Skeletal muscle tissue (tissue), 4 donors: ENCODE data around the gene SPAG6. TPM values are rescaled to one million over a fixed set of nuclear protein-coding genes. Genes with fewer than 3 reads are reported as not detected.
A peak's percentile ranks its signal among the peaks of the same experiment; 100 is the strongest.
"Not testable (repeated sequence)": the region's sequence is repeated elsewhere in the genome, so short reads cannot be mapped to it uniquely, and the experiment has no call there.

Experiments used
- H3K27ac ChIP-seq: one replicate; pipeline ENCODE4 v1.7.0; 2013; ENCODE audit warnings: mild to moderate bottlenecking, low read depth, low read length, inconsistent platforms
- H3K27me3 ChIP-seq, 3 donors: one replicate each; pipeline ENCODE4 v1.7.0; 2013; ENCODE audit warnings: low read length in 3 of 3; ENCODE audit not compliant: control insufficient read depth in 3 of 3, insufficient read depth in 3 of 3
- H3K36me3 ChIP-seq, 3 donors: one replicate each; pipeline ENCODE4 v1.7.0; 2013; ENCODE audit warnings: low read length in 3 of 3; ENCODE audit not compliant: control insufficient read depth in 3 of 3, insufficient read depth in 3 of 3
- H3K4me1 ChIP-seq, 3 donors: one replicate each; pipeline ENCODE4 v1.7.0; 2013; ENCODE audit warnings: low read length in 3 of 3, mild to moderate bottlenecking in 3 of 3; ENCODE audit not compliant: control insufficient read depth in 3 of 3, insufficient read depth in 3 of 3
- H3K4me3 ChIP-seq, 3 donors: one replicate each; pipeline ENCODE4 v1.7.0; 2013; ENCODE audit warnings: low read length in 3 of 3
- H3K9ac ChIP-seq, 3 donors: one replicate each; pipeline ENCODE4 v1.7.0; 2013; ENCODE audit warnings: low read length in 3 of 3, mild to moderate bottlenecking in 3 of 3, moderate library complexity in 2 of 3, low read depth in 1 of 3
- H3K9me3 ChIP-seq, 3 donors: one replicate each; pipeline ENCODE4 v1.7.0; 2013; ENCODE audit warnings: low read length in 3 of 3; ENCODE audit not compliant: control insufficient read depth in 3 of 3
- total RNA-seq: library from RNA; depleted of rRNA; stranded (reverse); fragments of >200 nt; gene quantifications from one replicate; pipeline ENCODE4 v1.2.3, GENCODE V29; 2014
- donor health status: Osteomylitis.

SPAG6 gene
- total RNA-seq: 2.6 TPM

DNA sequence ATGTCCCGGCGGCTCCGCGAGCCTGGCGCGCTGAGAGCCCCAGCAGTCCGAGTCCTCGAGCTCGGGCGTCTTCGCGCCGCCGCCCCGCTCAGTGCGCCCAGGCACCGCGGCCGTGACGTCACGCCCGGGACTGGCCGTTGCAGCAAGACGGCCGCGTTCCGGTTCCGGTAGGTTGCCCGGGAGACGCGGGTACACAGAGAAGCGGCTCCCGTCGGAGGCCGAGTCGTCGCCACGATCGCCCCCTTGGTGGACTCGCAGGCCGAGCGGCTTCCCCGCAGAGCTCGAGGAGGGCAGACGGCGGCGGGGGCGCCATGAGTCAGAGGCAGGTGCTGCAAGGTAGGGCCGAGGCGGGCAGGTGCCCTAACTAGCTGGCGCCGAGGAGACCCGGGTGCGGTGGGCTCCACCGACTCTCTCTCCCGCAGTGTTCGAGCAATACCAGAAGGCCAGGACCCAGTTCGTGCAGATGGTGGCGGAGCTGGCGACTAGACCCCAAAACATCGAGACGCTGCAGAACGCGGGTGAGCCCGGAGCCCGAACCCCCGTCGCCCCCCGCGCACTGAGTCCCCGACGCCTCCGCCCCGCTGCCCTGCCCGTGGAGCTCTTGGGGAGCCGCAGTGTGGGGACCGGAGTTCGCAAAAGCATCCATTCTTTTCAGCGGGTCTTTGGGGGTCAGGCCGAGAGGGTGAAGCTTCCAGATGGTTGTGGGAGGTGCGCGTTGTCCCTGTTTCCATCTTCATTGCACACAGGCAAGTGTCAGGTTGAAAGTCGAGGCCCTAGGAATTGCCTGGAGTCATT is at the start of gene SPAG6:
Gene SPAG6 (plus strand): TSS at position 196 of the 795 bp plus-strand sequence. CDS start 116 bp downstream, at position 312.
- Histone ChIP-seq H3K27me3 (peaks cover 49 to 63% (median 56%) of the 10 kb centered on the region in 3 donors), H3K9ac (no peak within 1 kb of the TSS), H3K36me3 (no peaks in the 10 kb centered on the region), H3K4me3 (peak within 1 kb of the TSS in 1 of 3 donors; percentile 42), H3K9me3 (peaks cover 0 to 2% (median 0%) of the 10 kb centered on the region in 3 donors), H3K27ac (no peak within 1 kb of the TSS), H3K4me1 (peaks cover 7% of the 10 kb centered on the region in 3 donors)

- Histone ChIP-seq H3K27ac (no peak overlapping the region), H3K27me3 (no peaks in the 10 kb centered on the region), H3K9ac (no peak overlapping the region), H3K4me3 (no peak overlapping the region), H3K9me3 (no peaks in the 10 kb centered on the region), H3K36me3 (no peaks in the 10 kb centered on the region), H3K4me1 (no peaks in the 10 kb centered on the region)
These were observed 44.1 kb upstream of the SPAG6 start for GRCh38 chr10:22301193-22301592.

GRCh38 chr10:22303461-22303860 is 41.8 kb upstream of the SPAG6 start:
- Histone ChIP-seq H3K4me3 (no peak overlapping the region), H3K9me3 (no peaks in the 10 kb centered on the region), H3K9ac (no peak overlapping the region), H3K4me1 (no peaks in the 10 kb centered on the region), H3K27me3 (no peaks in the 10 kb centered on the region), H3K36me3 (no peaks in the 10 kb centered on the region), H3K27ac (no peak overlapping the region)

- Histone ChIP-seq H3K36me3 (no peaks in the 10 kb centered on the region), H3K4me3 (no peak overlapping the region), H3K4me1 (no peaks in the 10 kb centered on the region), H3K27ac (no peak overlapping the region), H3K9me3 (no peaks in the 10 kb centered on the region), H3K27me3 (no peaks in the 10 kb centered on the region), H3K9ac (no peak overlapping the region)
These were observed 39.6 kb upstream of the SPAG6 start for GRCh38 chr10:22305721-22306120.

DNA sequence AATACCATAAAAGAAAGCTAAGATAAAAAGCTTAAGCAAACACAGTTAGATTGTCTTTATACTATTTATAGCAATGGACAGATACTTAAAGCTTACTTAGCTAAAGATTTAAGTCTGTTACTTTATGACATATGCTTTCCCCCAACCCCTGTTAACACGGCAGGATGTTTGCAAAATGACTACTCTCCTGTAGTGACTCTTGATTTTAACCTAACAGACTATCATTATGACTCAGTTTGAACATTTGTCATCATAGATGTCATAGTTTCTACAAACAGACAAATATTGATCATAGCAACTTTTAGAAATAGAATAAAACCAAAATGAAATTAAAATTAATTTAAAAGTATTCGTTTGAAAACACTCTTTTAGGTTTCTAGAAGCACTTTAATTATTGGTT is 36.9 kb upstream of the SPAG6 start:
- Histone ChIP-seq H3K4me3 (no peak overlapping the region), H3K9ac (no peak overlapping the region), H3K9me3 (no peaks in the 10 kb centered on the region), H3K27me3 (no peaks in the 10 kb centered on the region), H3K27ac (no peak overlapping the region), H3K4me1 (no peaks in the 10 kb centered on the region), H3K36me3 (no peaks in the 10 kb centered on the region)

GRCh38 chr10:22309180-22310000 is 35.9 kb upstream of the SPAG6 start:
- Histone ChIP-seq H3K9ac (no peak overlapping the region), H3K9me3 (no peaks in the 10 kb centered on the region), H3K4me3 (no peak overlapping the region), H3K4me1 (no peaks in the 10 kb centered on the region), H3K27ac (no peak overlapping the region), H3K27me3 (no peaks in the 10 kb centered on the region), H3K36me3 (no peaks in the 10 kb centered on the region)

DNA sequence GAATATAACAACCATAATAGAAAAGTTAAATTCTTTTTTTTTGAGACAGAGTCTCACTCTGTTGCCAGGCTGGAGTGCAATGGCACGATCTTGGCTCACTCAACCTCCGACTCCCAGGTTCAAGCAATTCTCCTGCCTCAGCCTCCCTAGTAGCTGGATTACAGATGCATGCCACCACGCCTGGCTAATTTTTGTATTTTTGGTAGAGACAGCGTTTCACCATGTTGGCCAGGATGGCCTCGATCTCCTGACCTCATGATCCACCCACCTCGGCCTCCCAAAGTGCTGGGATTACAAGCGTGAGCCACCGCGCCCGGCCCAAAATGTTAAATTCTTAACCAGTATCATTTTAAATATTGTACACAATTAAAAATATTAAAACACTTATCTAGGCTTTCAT is 35.3 kb upstream of the SPAG6 start:
- H3K36me3 ChIP-seq, H3K27ac ChIP-seq, H3K9me3 ChIP-seq, H3K27me3 ChIP-seq, H3K4me3 ChIP-seq, H3K9ac ChIP-seq, H3K4me1 ChIP-seq: not testable (repeated sequence)

- H3K9me3 ChIP-seq: no peaks in the 10 kb centered on the region
- H3K27me3 ChIP-seq: no peaks in the 10 kb centered on the region
- H3K9ac ChIP-seq: no peak overlapping the region
- H3K4me3 ChIP-seq: no peak overlapping the region
- H3K36me3 ChIP-seq: no peaks in the 10 kb centered on the region
- H3K4me1 ChIP-seq: peaks cover 0 to 2% (median 2%) of the 10 kb centered on the region in 3 donors
- H3K27ac ChIP-seq: no peak overlapping the region
These were observed 34.4 kb upstream of the SPAG6 start for GRCh38 chr10:22310928-22311327.

GRCh38 chr10:22314852-22315251 is 30.4 kb upstream of the SPAG6 start:
- no peaks in the 10 kb centered on the region for H3K27me3 ChIP-seq
- no peak overlapping the region for H3K4me3 ChIP-seq
- H3K9me3 ChIP-seq: no peaks in the 10 kb centered on the region
- H3K36me3 ChIP-seq: no peaks in the 10 kb centered on the region
- H3K4me1 ChIP-seq: peaks cover 4 to 11% (median 5%) of the 10 kb centered on the region in 3 donors
- H3K9ac ChIP-seq: peak overlapping the region in 1 of 3 donors; percentile 97
- no peak overlapping the region for H3K27ac ChIP-seq
